Activated naive CD4-positive, alpha-beta T cell treated with Interleukin-2 at 50 U/mL for 16 hours (primary cell): ENCODE measurements around the gene PRKCG.

Experiments used
- DNase-seq: peaks from one replicate; pipeline ENCODE4 v3.0.0-alpha.2; 2020

The PRKCG gene

DNA sequence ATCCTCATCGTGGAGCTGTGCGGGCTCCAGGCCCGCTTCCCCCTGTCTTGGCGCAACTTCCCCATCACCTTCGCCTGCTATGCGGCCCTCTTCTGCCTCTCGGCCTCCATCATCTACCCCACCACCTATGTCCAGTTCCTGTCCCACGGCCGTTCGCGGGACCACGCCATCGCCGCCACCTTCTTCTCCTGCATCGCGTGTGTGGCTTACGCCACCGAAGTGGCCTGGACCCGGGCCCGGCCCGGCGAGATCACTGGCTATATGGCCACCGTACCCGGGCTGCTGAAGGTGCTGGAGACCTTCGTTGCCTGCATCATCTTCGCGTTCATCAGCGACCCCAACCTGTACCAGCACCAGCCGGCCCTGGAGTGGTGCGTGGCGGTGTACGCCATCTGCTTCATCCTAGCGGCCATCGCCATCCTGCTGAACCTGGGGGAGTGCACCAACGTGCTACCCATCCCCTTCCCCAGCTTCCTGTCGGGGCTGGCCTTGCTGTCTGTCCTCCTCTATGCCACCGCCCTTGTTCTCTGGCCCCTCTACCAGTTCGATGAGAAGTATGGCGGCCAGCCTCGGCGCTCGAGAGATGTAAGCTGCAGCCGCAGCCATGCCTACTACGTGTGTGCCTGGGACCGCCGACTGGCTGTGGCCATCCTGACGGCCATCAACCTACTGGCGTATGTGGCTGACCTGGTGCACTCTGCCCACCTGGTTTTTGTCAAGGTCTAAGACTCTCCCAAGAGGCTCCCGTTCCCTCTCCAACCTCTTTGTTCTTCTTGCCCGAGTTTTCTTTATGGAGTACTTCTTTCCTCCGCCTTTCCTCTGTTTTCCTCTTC, 8.0 kb upstream of the PRKCG start:
- no peak for DNase-seq

- DNase-seq: no peak
Observed at GRCh38 chr19:53874606-53874990, 7.4 kb upstream of the PRKCG start.

DNA sequence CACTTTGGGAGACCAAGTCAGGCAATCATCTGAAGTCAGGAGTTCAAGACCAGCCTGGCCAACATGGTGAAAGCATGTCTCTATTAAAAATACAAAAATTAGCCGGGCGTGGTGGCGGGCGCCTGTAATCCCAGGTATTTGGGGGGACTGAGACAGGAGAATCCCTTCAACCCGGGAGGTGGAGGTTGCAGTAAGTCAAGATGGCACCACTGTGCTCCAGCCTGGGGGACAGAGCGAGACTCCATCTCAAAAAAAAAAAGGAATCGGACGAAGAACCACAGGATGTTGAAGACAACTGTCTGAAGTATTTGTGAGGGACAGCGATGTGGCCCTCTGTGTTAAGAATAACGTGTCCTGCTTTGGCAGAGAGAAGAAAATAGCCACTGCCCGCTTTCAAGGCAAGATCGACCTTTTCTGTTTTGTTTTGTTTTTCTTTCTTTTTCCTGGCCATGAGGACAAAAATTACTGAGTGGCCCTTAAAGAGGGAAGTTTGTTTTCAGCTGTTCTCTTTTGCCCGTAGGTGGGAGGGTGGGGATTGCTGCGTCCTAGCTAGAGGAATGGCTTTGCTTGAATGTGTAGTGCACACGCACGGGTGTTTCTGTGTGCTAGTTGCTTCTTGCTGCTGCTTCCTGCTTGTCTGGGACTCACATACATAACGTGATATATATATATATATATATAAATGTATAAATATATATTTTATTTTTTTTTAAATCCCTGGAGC, 6.2 kb upstream of the PRKCG start:
- DNase-seq: no peak

GRCh38 chr19:53876651-53877224, 5.3 kb upstream of the PRKCG start:
- DNase-seq: no peak

- no peak for DNase-seq
Observed at GRCh38 chr19:53877361-53877766, 4.6 kb upstream of the PRKCG start.

- DNase-seq: no peak
Observed at GRCh38 chr19:53878776-53879139, 3.2 kb upstream of the PRKCG start.

DNA sequence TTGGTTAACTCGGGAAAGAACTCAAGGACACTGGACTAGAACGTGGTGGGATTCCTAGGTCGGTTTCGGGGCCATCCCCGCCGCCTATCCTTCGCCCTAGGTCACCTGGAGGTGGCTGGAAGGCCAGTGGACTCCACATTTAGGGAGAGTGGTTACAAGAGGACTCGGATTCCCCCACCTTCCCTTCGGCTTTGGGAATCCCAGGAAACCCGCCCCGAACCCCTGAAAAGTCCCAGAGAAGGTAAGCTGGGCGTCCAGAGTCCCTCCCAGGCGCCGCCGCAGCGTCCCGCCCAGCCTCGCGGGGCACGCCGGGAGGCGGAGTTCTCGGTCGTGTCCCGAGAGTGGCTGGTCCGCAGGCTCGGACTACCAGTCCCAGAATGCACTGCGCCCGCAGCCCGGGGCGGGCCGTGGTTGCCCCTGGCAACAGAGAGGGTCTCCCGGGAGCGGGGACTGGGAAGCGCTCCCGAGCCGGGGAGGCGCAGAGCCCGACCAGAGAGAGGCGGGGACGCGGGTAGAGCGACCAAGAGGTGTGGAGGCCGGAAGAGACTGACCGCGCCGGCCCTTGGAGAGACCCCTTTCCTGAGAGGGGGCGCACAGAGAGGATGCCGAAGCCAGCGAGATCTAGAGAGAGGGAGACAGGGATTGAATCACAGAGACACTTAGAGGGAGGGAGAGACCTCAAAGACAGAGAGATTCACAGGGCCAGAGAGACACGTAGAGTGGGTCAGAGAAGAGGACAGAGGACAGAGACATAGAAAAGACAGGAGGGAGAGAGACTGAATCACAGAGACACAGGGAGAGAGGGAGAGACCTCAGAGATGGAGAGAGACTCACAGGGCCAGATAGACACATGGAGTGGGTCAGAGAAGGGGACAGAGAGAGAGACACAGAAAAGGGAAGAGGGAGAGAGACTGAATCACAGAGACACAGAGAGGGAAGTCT, 2.6 kb upstream of the PRKCG start:
- peak; percentile 81 for DNase-seq

GRCh38 chr19:53880711-53881481, 1.1 kb upstream of the PRKCG start:
- no peak for DNase-seq

- DNase-seq: no peak
Observed at GRCh38 chr19:53882391-53883050, 524 bp downstream of the PRKCG start.

- DNase-seq: no peak
Observed at GRCh38 chr19:53883231-53883661, 1.2 kb downstream of the PRKCG start.

DNA sequence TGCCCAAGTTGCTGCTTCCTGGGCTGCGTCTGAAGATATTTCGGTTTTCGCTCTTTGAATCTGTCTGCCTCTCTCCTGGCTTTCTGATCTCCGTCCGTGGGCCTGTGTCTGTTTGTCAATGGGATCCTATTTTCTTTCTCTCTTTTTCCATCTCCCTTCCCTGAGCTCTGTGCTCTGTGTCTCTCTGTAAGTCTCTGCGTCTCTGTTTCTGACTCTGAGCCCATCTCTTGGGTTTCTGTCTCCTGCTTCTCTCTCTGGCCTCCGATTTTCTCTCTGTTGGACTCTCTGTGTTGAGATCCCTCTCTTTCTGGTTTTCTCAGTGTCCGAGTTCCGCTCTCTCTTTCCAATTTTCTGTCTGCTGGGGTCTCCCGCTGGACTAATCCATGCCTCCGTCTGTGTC, 1.7 kb downstream of the PRKCG start:
- no peak for DNase-seq

DNA sequence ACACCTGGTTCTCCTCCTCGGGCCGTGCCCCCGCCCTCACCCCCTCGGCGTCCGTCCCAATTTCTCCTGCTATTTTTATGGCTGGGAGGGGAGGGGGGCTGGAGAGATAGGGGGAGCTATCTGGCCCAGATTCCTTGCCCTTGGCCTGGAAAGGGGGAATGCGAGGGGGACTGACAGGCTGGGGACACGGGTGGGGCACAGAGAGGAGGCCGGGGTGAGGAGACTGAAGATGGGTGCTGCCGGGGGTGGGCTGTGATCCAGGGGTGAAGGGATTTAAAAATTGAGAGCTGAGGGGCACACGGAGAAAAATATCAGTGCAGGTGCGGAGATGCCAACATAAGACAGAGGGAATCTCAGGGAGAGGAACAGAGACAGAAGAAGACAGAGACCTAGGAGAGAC, 2.3 kb downstream of the PRKCG start:
- no peak for DNase-seq

GRCh38 chr19:53885036-53885435, 3.0 kb downstream of the PRKCG start:
- no peak for DNase-seq

DNA sequence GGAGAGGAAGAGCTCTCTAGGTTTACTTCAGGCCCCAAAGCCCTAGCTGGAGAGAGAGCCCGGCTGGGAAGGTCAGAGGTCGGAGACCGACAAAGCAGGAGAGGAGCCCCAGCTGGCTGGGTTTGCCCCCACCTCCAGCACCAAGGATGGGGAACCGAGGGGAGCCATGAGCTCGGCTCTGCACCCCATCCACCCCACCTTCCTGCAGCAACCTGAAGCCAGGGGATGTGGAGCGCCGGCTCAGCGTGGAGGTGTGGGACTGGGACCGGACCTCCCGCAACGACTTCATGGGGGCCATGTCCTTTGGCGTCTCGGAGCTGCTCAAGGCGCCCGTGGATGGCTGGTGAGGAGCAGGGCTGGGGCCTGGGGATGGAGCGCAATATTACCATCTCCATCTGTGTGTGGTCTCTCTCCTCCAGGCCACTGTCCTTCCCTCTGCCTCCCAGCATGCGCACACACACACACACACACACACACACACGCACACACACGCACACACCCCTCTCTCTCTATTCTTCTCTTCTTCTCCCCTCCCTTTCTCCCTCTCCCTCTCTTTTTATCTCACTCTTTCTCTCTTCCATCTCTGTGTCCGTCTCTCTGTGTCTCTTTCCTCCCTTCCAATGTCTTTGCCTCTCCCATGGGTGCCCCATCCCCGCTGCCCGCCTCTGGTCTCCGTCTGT, 10.4 kb downstream of the PRKCG start:
- no peak for DNase-seq

- DNase-seq: no peak
Observed at GRCh38 chr19:53892981-53893325, 11.0 kb downstream of the PRKCG start.

GRCh38 chr19:53894707-53895106, 12.7 kb downstream of the PRKCG start:
- DNase-seq: no peak

DNA sequence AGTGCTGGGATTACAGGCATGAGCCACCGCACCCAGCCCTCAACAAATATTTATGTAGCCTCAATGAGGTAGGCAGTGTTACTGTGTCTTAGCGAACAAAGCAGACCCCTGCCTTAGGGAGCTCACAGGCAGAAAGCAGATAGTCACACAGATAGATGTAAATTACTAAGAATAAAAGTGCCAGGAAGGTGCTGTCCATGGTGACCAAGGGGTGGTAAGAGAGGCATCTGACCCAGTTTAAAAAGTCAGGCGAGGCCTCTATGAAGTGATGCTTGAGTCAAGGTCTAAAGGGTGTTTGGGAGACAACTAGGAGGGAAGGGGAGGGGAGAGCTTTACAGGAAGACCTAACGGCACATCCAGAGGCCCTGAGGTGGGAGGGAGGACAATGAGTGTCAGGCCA, 14.7 kb downstream of the PRKCG start:
- no peak for DNase-seq

- no peak for DNase-seq
Observed at GRCh38 chr19:53897459-53897858, 15.5 kb downstream of the PRKCG start.

GRCh38 chr19:53898166-53898565, 16.2 kb downstream of the PRKCG start:
- DNase-seq: no peak

GRCh38 chr19:53898636-53899341, 16.8 kb downstream of the PRKCG start:
- DNase-seq: no peak
